Measurements from ENCODE around the gene FOXK2.

DNA sequence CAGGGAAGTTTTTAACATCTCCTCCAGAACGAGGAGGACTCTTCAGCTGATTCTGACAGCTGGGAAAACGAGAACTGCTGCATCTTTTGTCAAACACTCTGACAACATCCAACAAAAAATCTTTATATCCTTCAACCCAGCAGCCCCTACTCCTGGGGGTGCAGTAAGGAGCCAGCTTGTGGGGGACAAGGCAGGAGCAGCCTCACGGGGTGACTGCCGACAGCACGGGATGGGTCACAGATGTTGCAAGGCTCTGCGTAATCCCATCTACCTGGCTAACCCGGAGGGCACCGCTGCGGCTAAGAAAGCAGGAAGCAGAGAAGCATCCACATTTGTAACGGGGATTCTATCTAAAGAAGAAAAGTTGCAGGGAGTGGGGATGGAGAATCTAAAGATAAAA lies 100.1 kb downstream of the FOXK2 start:
- TF ChIP-seq CTCF (IDR thresholded peaks at IDR 0.05) (no peak), POLR2AphosphoS5 (IDR thresholded peaks at IDR 0.05) (no peak), POLR2A (IDR thresholded peaks at IDR 0.05) (no peak), EP300 (IDR thresholded peaks at IDR 0.05) (no peak)

Measured in upper lobe of left lung (tissue), 4 donors.